RPMI7951 (cell line): Measurements from ENCODE around the gene FAIM2. TPM values are rescaled to one million over a fixed set of nuclear protein-coding genes. Genes with fewer than 3 reads are reported as not detected.
A peak's percentile ranks its signal among the peaks of the same experiment; 100 is the strongest.
"Not testable (repeated sequence)": the region's sequence is repeated elsewhere in the genome, so short reads cannot be mapped to it uniquely, and the experiment has no call there.

Experiments
- DNase-seq: peaks from one replicate; pipeline ENCODE4 v3.0.0-alpha.2; 2012; ENCODE audit warnings: low read depth
- total RNA-seq: library from RNA; depleted of rRNA; stranded (reverse); fragments of >200 nt; shearing (Covaris generic); gene quantifications from 2 replicates; pipeline ENCODE4 v1.2.3, GENCODE V29; 2014

FAIM2 gene
- total RNA-seq, 1 experiment from 2014 or later: 1.2 TPM

DNA sequence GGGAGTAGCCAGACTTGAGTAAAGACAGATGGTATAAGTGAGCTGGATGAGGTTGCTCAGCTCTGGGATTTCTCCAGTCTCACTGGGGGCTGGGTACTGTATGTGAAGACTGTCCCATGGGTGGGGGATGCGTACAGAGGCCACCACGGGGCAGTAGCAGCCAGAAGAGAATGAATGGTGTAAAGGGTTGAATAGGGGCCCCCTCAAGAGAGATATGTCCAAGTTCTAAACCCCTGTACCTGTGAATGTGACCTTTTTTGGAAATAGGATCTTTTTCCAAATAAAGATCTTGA lies 39.0 kb downstream of the FAIM2 start:
- DNase-seq: no peak

GRCh38 chr12:49863946-49864797 lies 39.5 kb downstream of the FAIM2 start:
- peak; percentile 29 for DNase-seq

- not testable (repeated sequence) for DNase-seq
Measured at GRCh38 chr12:49860921-49861320, 42.8 kb downstream of the FAIM2 start.

GRCh38 chr12:49855890-49856289 lies 47.8 kb downstream of the FAIM2 start:
- not testable (repeated sequence) for DNase-seq

- DNase-seq: no peak
Measured at GRCh38 chr12:49854976-49855375, 48.7 kb downstream of the FAIM2 start.

DNA sequence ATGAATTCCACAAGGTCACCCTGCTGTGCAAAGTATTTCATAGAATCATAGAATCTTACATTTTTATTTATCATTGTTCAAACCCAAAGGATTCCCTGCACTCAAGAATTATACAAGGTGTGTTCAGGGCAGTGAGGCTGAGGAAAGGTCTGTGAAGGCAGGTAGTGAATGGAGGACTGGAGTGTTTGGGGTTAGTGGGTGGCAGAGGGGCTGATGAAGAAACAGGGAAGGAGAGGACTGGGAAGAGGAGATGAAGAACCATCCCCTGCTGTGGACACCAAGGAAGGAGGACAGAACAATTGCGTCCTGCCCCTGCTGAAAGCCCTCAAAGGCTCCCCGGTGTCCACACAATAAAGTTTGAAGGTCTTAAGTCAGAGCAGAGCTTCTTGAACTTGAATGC lies 50.0 kb downstream of the FAIM2 start:
- no peak for DNase-seq

DNA sequence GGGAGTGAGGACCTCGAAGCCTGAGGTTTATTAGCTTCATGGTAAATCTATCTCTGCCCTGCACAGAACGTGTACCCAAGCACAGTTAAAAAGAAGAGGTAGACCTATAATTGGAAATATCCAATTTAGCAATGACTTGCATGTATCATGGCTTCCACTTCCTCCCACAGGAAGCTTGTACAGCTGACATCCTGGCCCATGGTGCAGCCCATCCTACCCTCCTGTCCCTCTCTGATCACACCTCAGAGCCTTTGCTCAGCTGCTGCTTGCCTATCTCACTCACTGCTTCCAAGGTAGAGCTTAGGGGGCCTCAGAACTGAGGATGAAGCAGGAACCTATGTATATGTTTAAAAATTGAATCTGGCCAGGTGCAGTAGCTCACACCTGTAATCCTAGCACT lies 56.5 kb downstream of the FAIM2 start:
- DNase-seq: no peak

DNA sequence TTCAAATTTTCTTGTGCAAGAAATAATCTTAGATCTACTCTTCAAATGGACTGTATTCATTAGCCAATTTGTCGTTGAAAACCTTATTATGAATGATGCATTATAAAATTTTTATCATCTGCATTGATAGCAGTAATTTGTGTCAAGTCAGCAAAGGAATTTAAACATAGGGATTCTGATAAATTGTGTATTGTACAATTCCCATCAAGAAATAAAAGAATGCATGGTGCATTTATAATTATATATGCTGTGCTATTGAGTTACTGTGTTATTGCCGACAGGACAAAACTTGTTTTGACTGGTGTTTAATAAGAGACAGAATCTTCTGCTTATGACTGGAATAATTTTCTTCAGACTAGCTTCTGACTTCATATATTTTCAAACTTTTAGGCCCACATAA lies 57.7 kb downstream of the FAIM2 start:
- no peak for DNase-seq

GRCh38 chr12:49843876-49844437 lies 59.7 kb downstream of the FAIM2 start:
- DNase-seq: no peak

- DNase-seq: no peak
Measured at GRCh38 chr12:49843411-49843810, 60.3 kb downstream of the FAIM2 start.

DNA sequence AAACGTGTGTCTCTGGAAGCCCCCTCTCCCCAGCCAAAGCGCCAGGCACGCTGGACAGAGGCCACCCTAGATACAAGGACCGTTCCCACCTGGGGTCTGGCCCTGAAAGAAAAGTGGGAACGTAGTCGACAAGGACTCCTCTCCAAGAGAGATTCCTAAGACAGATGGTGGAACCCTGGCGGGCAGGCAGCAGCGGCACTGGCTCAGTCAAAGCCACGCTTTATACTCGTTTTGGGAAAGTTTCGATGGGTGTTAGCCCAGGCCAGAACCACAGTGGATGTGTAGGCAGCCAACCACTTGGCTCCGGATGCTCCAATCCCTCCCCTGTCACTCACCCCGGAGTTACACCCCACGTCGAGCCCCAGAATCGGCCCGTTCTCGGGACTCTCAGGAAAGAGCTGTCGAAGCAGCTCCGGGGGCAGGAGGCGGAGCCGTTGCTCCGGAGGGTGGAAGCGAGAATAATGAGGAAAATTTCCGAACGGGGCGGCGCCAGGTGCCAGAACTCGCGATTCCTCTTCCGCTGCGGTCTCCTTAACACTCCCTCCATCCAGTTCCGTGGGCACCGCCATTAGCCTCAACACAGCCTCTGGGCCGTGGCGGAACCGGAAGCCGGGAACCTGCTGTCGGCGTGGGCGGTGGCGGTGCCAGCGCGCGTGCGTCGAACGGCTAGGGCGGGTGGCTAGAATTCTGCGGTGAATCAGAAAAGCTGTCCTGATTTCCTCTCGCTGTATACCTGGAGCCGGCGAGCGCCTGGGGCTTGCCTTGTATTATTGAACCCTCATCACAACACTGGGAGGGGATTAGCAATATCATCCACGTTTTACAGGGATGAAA lies 61.0 kb downstream of the FAIM2 start, which contains the start of gene BCDIN3D:
Gene BCDIN3D, minus strand, starts transcription at position 588 of the 834 bp plus-strand sequence. Its CDS starts 19 bp downstream, at position 569.
- peak; percentile 91 for DNase-seq

GRCh38 chr12:49838973-49839633 lies 64.6 kb downstream of the FAIM2 start:
- peak; percentile 37 for DNase-seq

DNA sequence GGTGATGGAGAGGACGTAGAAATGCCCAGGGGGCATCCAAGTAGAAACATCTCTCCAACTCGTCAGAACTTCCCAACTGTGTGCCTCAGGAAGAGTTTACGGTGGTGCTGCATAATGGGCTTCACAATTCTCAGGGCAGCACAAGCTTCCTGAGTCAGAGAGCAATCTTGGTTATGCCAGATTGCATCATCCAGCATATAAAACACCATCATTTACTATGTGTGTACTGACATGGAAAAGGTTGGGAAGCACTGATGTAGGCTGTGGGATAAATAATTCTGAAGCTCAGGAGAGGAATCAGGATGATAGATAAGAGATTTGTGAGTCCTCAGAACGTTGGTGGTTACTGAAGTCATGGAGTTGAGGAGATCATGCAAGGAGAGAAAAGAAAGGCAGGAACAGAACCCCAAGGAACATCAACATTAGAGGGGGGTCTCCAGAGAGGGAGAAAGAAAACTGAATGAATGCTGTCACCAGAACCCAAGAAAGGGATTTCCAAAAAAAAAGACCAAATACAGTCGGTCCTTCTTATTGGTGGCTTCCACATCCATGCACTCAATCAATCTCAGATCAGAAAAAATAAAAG lies 70.8 kb downstream of the FAIM2 start:
- peak; percentile 50 for DNase-seq

DNA sequence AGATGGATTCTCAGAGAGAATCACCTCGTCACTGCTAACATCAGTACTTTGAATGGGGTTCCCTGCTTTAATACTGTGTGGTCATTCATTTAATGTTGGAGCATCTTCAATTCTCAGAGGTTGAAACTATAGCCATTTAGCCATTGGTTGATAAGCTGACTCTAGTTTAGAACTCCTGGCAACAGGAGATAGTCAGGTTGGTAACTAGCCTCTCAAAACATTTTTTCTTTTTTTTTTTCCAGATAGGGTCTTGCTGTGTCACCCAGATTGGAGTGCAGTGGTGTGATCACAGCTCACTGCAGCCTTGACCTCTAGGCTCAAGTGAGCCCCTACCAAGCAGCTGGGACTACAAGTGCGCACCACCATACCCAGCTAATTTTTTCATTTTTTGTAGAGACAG lies 72.0 kb downstream of the FAIM2 start:
- no peak for DNase-seq

GRCh38 chr12:49828133-49829091 lies 75.3 kb downstream of the FAIM2 start, which contains the start of gene NCKAP5L:
NCKAP5L (minus strand) TSS chr12:49828413; CDS start chr12:49804044, 24,369 bp downstream.
- DNase-seq: peak; percentile 94

DNA sequence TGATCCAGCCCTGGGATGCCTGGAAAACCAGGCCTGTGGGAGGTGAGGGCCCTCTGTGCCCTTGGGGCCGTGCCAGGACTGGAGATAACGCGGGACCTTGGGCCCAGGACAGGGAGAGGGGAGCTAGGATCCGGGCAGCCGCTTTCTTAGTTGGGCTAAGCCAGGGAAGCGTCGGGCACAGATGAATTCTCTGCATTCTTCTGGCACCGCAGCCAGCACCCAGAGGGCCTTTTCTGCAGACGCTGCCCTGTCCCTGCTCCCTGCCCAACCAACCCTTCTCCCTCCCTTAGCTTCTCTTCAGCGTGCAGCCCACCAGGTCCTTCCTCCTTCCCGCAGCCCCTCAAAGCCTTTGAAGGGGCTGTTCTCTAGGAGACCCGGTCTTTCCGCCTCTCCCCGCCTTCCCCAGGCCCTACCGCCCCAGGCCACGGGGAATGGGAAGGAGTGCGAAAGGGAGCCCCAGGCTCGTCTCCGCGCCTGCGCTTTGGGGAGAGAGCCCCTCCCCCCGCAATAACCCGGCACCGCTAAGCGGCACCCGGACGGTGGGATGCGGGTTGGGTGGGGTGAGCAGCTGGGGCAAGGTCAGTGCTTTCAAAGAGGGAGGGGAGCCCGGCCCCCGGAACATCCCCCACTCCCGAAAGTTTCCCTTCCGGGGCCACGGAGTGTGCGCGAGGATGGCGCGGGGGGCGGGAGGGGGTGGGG lies 76.2 kb downstream of the FAIM2 start:
- peak; percentile 85 for DNase-seq

DNA sequence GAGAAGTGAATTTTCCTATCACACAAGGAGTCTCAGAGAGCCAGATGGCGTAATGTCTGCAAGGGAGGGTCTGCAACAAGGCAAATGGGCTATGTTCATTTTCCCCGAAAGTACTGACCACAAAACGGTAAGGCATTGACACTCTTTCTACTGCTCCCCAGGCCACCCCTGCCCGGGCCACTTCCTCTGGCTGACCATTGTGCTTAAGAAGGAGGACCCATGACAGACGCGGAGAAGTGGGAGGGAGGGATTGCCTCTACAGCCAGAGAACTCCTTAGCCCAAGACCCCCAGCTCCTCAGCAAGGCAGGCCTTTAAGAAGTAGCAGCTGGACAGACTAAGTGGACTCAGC lies 76.7 kb downstream of the FAIM2 start:
- DNase-seq: no peak

GRCh38 chr12:49825971-49826421 lies 77.7 kb downstream of the FAIM2 start:
- no peak for DNase-seq

DNA sequence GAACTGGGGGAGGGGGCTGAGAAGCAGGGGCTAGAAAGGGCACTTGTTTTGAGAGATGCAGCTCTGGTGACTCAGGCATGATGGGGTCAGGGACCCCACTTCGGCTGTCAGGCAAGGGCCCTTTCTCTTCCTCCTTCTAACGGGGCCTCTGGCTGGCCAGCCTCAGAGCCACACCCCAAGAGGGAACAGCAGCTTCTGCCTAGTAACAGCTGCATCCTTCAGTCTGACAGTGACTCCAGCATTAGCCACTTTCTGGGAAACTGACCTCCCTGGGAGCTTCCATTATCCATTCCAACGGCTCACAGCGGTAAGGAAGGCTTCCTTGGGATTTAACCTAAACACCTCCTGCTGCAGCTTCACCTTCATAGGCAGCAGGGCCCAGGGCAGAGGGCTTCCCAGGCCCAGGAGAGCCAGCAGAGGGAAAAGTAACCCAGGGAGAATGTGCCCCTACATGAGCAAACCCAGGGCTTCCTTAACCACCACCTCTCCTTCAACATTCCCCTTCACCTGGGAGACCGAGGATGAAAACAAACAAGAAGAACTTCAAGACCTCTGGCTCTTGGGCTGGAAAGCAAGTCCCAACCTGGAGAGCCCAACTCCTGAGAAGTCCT lies 78.2 kb downstream of the FAIM2 start:
- no peak for DNase-seq
